Sigmoid colon (tissue), 4 donors: Measurements from ENCODE around the gene TACR1.

Source experiments
- EP300 ChIP-seq, 4 donors: sonication (generic); formaldehyde crosslinking; IDR thresholded peaks; one replicate each; pipeline ENCODE4 v1.6.1; 2017; ENCODE audit warnings: antibody characterized with exemption in 4 of 4
- POLR2A ChIP-seq, 2 donors: fragments of 450-650 bp; IDR thresholded peaks; one replicate each; pipeline ENCODE4 v1.6.1; 2016; ENCODE audit warnings: antibody characterized with exemption in 2 of 2, mild to moderate bottlenecking in 2 of 2, moderate library complexity in 2 of 2
- POLR2AphosphoS5 ChIP-seq, 4 donors: sonication (generic); formaldehyde crosslinking; IDR thresholded peaks; one replicate each; pipeline ENCODE4 v1.6.1; 2017; ENCODE audit warnings: antibody characterized with exemption in 4 of 4
- TF ChIP-seq, protein P1 (sequence below), 4 experiments: fragments of 450-650 bp in 3 of 4; fragments of 200-600 bp in 1 of 4; IDR thresholded peaks; one replicate each; pipeline ENCODE4 v1.5.1; 2016 to 2019; ENCODE audit warnings: antibody characterized with exemption in 4 of 4, mild to moderate bottlenecking in 3 of 4, moderate library complexity in 2 of 4

- TF ChIP-seq, protein P1, sequence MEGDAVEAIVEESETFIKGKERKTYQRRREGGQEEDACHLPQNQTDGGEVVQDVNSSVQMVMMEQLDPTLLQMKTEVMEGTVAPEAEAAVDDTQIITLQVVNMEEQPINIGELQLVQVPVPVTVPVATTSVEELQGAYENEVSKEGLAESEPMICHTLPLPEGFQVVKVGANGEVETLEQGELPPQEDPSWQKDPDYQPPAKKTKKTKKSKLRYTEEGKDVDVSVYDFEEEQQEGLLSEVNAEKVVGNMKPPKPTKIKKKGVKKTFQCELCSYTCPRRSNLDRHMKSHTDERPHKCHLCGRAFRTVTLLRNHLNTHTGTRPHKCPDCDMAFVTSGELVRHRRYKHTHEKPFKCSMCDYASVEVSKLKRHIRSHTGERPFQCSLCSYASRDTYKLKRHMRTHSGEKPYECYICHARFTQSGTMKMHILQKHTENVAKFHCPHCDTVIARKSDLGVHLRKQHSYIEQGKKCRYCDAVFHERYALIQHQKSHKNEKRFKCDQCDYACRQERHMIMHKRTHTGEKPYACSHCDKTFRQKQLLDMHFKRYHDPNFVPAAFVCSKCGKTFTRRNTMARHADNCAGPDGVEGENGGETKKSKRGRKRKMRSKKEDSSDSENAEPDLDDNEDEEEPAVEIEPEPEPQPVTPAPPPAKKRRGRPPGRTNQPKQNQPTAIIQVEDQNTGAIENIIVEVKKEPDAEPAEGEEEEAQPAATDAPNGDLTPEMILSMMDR (IDR thresholded peaks at IDR 0.05), result no peak
- TF ChIP-seq POLR2AphosphoS5 (IDR thresholded peaks at IDR 0.05), result no peak
- TF ChIP-seq POLR2A (IDR thresholded peaks at IDR 0.05), result no peak
- no peak for TF ChIP-seq EP300 (IDR thresholded peaks at IDR 0.05)
These were observed 199.9 kb downstream of the TACR1 start for GRCh38 chr2:74999468-74999867.
